Stimulated activated CD4-positive, alpha-beta T cell treated with anti-CD3 and anti-CD28 coated beads, Interleukin-4, amount 100 ng/mL, for 24 hours (primary cell): Measurements from ENCODE around the gene TBX3.

Experiments used
- DNase-seq: peaks from one replicate; pipeline ENCODE4 v3.0.0-alpha.2; 2020

TBX3 gene

DNA sequence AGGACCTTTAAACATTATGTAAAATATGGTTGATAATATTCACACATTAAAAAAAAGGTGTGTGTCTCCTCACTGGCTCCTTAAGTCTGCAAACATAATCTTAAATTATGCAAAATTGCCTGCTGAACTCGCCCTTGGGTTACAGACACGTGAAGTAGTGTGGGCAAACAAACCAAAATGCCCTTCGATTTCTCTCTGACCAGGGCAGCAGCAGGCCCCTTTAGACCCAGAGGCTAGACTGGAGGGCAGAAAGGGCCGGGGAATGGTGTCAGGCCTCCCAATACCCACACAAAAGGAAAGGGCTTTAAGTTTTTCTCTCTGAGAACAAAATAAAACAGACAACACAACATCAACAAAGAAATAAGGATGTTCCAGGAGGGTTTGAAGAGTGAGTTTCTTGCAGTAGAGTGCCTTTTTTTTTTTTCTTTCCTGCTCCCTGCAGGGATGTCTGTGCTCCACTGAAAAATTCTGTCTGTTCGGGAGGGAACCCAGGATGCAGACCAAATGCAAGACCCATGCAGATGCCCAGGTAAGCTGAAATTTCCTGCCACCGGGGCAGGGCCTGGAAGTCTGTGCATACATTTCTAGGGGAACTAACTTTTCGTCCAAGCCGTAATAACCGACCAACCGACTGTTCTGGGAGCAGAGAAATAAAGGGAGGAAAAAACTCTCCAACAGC, 1.7 kb downstream of the TBX3 start:
- DNase-seq, result no peak

DNA sequence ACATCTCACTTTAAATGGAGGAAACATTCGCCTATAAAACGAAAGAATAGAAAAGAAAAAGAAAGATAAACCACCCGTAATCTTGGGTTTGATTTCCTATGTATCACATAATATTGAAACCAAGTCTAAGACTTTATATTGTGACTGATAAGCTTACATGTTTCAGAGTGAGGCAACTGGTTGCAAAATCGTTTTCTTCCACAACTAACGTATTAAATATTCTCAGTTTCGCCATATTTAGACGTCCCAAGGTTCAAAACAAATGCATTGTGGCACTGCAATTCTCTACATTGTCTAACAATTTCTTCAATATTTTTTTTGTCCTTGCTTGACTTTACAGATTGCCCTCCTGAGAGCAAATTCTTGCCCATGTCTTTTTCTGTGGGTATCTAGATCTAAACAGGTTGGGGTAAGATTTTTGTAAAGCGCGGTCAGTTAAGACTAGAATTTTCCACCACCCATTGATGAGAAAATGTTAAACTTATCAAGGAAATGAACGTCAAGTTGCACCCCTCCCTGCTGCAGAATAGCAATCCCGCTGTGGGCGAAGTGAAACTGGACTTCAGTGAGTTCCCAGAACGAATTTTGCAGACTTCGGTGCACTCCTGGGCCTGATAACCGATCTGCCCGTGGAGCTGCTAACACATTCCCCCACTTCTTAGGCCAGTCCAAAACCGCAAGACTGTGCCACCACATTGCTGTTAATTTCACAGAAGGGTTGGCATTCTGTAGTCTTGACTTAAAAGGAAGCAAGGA, 2.7 kb downstream of the TBX3 start:
- no peak for DNase-seq

DNA sequence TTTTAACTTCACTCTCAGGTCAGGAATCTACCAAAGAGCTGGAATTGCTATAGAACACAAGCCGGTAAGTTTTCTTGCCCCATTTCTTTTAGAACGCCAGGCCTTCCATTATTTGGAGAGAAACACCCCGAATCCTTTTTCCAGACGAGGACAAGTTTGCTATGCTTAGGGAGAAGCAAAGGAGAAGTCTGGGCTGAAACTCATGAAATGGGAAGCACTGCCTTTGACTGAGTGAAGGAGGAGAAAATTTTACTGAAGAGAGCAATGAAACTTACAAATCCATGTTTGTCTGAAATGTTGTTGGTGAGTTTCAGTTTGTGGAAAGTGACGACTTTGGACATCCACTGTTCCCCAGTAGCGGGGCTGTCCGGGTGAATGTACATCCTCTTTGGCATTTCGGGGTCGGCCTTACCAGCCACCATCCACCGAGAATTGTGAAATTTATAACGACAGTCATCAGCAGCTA, 3.3 kb downstream of the TBX3 start:
- no peak for DNase-seq

DNA sequence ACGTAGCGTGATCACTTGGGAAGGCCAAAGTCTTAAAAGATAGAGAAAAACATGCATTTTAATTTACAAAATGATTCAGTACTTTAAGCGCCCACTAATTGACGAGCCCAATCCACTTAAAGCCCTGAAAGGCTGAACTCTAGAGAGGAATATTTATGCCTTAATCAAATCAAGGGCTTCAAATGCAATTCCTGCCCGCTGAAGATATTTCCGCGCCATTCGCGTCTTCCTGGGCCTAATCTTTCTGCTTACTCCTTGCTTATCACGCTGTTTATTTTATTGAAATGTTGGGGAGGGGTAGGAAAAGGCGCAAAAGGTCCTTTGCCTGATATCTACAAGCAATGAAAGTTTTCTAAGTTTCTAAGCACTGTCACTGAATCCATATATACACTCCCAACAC, 4.0 kb downstream of the TBX3 start:
- DNase-seq, result no peak

- no peak for DNase-seq
Observed at GRCh38 chr12:114679452-114679875, 4.5 kb downstream of the TBX3 start.

DNA sequence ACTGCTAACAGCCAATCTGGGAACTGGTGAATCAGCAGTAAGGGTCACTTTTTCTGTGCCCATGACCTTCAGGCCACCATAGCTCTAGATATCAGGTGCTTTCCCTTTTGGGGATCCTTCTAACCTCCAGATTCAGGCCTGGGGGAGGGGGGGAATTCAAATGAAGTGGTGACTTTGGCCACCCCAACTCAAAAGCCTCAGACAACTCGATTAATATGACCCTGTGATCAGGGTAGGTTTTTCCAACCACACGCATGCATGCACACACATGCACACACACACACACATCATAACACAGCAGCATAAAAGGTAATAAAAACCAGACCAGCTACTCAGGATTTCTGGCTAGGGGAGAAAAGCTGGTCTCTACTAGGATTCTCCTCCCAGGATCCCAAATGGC, 5.3 kb downstream of the TBX3 start:
- DNase-seq, result no peak

DNA sequence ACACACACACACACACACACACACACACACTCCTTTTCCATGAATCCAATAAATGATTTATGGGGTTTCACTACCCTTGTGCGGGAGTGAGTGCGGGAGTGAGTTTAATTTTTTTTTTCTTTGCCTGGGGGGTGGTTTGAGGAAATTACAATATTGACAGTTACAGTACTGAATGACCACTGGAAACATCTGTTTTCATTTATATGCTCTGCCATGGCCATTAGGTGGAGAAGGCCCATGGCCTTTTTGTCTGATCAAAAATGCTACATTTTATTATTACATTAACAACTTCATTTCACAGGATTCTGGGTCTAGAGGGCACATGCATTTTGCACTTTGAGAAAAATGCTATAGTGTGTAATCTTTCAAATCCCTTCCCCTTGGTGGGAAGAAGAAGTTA, 5.9 kb downstream of the TBX3 start:
- no peak for DNase-seq

- no peak for DNase-seq
Observed at GRCh38 chr12:114676142-114676741, 7.7 kb downstream of the TBX3 start.

- DNase-seq, result no peak
Observed at GRCh38 chr12:114674251-114675047, 9.5 kb downstream of the TBX3 start.

- DNase-seq, result no peak
Observed at GRCh38 chr12:114673901-114674250, 10.1 kb downstream of the TBX3 start.

- no peak for DNase-seq
Observed at GRCh38 chr12:114673169-114673833, 10.7 kb downstream of the TBX3 start.

- no peak for DNase-seq
Observed at GRCh38 chr12:114672817-114673168, 11.2 kb downstream of the TBX3 start.

DNA sequence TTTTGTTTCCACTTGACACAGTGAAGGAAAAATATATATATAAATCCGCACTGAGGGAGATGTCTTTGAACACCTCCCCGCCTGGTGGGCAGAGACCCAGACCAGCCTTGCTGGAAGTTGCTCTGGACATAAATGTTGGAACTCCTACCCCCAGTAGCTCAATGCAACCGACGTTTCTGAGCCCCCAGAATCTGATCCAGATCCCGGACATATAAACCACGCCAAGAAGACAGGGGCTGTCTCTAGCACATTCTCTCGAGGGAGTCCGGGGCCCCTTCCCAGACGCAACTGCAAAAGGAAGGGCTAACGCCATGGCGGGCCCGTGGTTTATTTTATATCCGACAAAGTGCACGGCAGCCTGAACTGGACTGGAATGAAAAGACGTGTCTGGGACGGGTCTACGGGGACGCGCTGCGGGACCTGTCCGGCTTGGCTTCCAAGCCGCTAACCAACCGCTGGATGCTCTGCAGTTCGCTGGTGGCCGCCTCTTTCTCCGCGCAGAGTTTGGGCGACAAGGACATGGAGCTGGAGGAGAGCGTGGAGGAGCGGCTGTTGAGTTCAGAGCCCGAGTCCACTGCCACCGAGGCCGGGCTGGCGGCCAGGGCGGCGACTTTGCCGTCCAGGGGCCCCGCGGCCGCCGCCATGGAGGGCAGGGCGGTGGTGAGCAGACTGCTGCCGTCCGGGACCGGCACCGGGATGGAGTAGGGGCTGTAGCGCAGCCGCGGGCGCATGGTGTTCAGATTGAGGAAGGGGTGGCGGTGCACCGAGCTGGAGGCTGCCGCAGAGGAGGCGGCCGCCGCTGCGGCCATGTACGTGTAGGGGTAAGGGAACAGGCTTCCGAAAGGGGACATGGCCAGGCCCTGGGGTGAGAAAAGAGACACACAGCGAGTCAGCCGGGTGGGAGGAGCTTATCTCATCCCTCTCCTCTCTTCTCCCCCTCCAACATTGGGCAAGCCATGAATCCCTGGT, 12.2 kb downstream of the TBX3 start:
- DNase-seq, result no peak

DNA sequence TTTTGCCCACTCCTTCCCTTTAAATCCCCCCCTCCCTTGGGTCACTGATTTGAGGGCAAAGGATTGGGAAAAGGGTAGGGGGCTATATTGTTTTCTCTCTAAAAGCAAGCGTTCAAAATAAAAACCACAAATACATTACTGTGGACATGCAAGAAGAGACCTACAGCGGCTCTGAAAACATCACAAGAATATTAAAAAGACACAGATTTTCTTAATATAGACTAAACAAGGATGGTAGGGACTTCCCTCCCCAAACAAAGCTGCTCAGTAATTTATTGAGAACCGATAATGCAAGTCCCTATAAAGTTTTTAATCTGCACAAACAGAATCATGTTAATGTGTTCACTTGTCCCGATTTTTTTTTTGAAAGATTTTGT, 12.9 kb downstream of the TBX3 start:
- DNase-seq, result no peak

- no peak for DNase-seq
Observed at GRCh38 chr12:114670291-114670980, 13.5 kb downstream of the TBX3 start.

DNA sequence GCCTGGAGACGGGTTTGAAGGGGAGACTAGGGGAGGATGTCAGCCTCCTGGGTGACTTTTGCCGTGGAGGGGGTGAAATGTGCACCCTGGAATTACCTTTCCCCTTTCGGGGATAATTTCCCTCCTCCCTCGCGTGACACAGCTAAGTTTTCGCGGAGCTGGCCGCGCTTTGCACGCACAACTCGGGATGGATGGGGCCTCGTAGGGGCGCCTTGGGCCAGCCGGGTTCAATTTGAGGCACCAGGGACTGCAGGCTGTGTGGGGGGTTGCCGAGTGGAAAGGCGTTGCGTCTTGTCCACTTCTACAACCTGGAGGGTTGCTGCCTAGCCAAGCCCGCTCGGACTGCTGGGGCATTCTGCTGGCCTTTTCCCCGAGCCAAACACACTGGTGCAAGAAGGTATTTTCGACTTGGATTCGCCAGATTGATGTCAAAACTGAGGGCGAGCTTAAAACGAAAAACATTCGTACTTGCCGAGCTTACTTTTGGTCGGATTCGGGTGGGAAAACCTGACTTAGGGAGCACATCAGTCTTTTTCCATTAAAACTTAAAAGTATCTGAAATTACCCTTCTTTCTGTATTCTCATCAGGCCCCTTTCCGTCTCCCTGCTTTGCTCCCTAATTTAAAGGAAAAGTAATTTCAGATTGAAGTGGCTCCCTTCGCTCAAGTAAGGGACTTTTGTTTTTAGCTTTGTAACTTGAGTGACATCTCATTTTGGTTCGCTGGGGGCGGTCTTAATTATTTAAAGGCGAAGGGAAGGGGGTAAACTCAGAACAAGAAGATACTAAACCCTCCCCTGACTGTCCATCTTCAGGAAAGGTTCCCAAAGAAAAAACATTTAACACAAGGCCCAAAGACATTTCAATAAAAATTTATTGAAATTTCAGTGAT, 14.3 kb downstream of the TBX3 start:
- DNase-seq, result no peak

DNA sequence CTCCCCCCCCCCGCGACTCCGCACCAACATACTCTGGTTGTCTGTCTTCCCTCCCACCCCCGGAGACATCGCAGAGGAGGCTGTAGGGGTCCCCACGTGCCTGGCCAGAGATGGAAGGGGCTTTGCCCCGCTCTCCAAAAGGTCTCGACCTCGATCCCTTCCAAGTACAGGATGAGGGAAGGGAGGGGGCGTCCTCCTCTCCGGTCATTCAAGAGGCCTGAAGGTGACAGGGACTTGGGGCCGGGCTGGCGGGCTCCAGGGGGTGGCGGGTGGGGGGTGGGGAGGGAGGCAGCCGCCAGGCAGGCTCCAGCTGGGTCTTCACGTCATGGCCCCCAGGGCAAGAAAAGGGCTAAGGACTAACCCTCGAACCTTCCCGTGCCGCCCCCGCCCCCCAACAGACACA, 15.1 kb downstream of the TBX3 start:
- no peak for DNase-seq

GRCh38 chr12:114668151-114668885, 15.7 kb downstream of the TBX3 start:
- no peak for DNase-seq

DNA sequence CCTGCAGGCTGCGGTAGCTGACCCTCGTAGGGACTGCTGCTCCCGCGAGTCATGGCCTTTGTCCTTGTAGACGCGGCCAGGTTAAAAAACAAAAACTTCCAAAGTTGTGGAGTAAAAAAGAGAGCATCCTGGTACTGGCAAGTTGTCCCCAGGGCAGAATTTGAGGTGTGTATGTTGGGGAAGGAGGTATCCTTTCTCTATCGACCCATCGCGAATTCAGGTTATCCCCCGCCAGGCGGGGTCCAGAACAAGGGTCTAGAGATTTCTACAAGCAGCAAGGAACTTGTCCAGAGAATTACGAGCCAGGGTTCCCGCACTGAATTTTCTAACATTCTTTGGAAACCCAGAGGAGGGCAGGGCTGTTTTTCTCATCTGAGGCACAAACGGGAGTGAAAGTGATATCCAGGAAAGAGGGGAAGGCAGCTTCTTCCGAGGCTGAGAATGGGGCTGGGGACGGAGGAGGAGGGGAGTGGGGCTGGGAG, 16.3 kb downstream of the TBX3 start:
- DNase-seq, result no peak
